K562 (cell line): ENCODE data around the gene MTA1. TPM values are rescaled to one million over a fixed set of nuclear protein-coding genes. Genes with fewer than 3 reads are reported as not detected.

ENCODE experiments used
- ATAC-seq: fragments of 200-7000 bp; cut with Tn5 transposase; 3 replicates; pipeline ENCODE4 v1.9.1; 2020; ENCODE audit warnings: moderate library complexity
- BruUV-seq: library from RNA; stranded (reverse); fragments of 400-500 nt; replicated peaks from 2 replicates; lab custom pipeline; 2021; lab: Mats Ljungman, UMichigan
- CTCF ChIA-PET: fragments of 300-600 bp; formaldehyde crosslinking; extraction: SDS; loops from one replicate; lab custom pipeline; 2021; ENCODE audit warnings: low intra/inter-chr PET ratio; lab: Yijun Ruan, JAX
- POLR2A ChIA-PET: fragments of 300-600, 350-650 bp; sonication (Branson Sonifier 250); formaldehyde crosslinking; extraction: SDS; loops from one replicate; lab custom pipeline; 2021; ENCODE audit warnings: antibody characterized with exemption, inconsistent platforms; lab: Yijun Ruan, JAX
- DNase-seq, 4 experiments: peaks; one replicate each; pipeline versions ENCODE4 v3.0.0 to v3.0.0-alpha.2; 2011 to 2018; ENCODE audit warnings: low spot score in 3 of 4, mixed read lengths in 3 of 4; ENCODE audit errors: extremely low read depth in 1 of 4
- FAIRE-seq: peaks from 2 replicates; lab custom pipeline; 2011; peaks lifted over from hg19 to GRCh38; lab: Jason Lieb, UNC
- H2AFZ ChIP-seq: 2 replicates; pipeline ENCODE4 v1.6.0; 2011; ENCODE audit warnings: low read depth, low read length, control low read depth, inconsistent platforms
- H3K27ac ChIP-seq: fragments of 200-600 bp; 3 replicates; pipeline ENCODE4 v1.8.0; 2011; ENCODE audit warnings: low read depth, mild to moderate bottlenecking, control low read depth, inconsistent platforms, low read length, moderate library complexity, mixed read lengths; ENCODE audit errors: extremely low read depth
- H3K27me3 ChIP-seq, 2 experiments: fragments of 300-600 bp in 1 of 2; 2 replicates in 1 of 2; 3 replicates in 1 of 2; pipeline versions ENCODE4 v1.6.0 to v1.8.0; 2011; ENCODE audit warnings: inconsistent platforms in 2 of 2, low read length in 2 of 2, mild to moderate bottlenecking in 1 of 2, mixed read lengths in 1 of 2, moderate library complexity in 1 of 2; ENCODE audit not compliant: control insufficient read depth in 2 of 2, insufficient read depth in 2 of 2
- H3K36me3 ChIP-seq: fragments of 300-600 bp; 3 replicates; pipeline ENCODE4 v1.8.0; 2011; ENCODE audit warnings: mild to moderate bottlenecking, low read length, inconsistent platforms; ENCODE audit not compliant: control insufficient read depth, insufficient read depth
- H3K4me1 ChIP-seq, 2 experiments: fragments of 200-600 bp in 1 of 2; replicated peaks in 1 of 2; 2 replicates in 1 of 2; 3 replicates in 1 of 2; pipeline versions ENCODE4 v1.5.1 to v1.8.0; 2011; ENCODE audit warnings: inconsistent platforms in 2 of 2, low read length in 2 of 2, mild to moderate bottlenecking in 1 of 2, mixed read lengths in 1 of 2, moderate library complexity in 1 of 2; ENCODE audit not compliant: control insufficient read depth in 2 of 2, insufficient read depth in 2 of 2
- H3K4me2 ChIP-seq: 2 replicates; pipeline ENCODE4 v1.6.1; 2011; ENCODE audit warnings: low read length, control low read depth, inconsistent platforms, mixed read lengths; ENCODE audit not compliant: insufficient read depth
- H3K4me3 ChIP-seq: fragments of 200-600 bp; sonication (generic), shearing (Covaris generic); 2 replicates; pipeline ENCODE4 v1.5.1; 2016; ENCODE audit warnings: control low read depth, inconsistent platforms
- H3K79me2 ChIP-seq: fragments of 200-600 bp; 3 replicates; pipeline ENCODE4 v1.8.0; 2011; ENCODE audit warnings: low read length, inconsistent platforms; ENCODE audit not compliant: control insufficient read depth, insufficient read depth
- H3K9ac ChIP-seq, 2 experiments: 2 replicates each; pipeline versions ENCODE4 v1.6.0 to v1.6.1; 2011; ENCODE audit warnings: low read depth in 2 of 2, low read length in 2 of 2, control low read depth in 1 of 2, inconsistent platforms in 1 of 2, mild to moderate bottlenecking in 1 of 2, mixed read lengths in 1 of 2; ENCODE audit not compliant: insufficient read depth in 1 of 2
- H3K9me1 ChIP-seq: one replicate; pipeline ENCODE4 v1.6.0; 2011; ENCODE audit warnings: inconsistent platforms, mild to moderate bottlenecking, low read length, moderate library complexity; ENCODE audit not compliant: control insufficient read depth, insufficient read depth
- H3K9me3 ChIP-seq: replicated peaks from 2 replicates; pipeline ENCODE4 v1.5.1; 2011; ENCODE audit warnings: low read depth, low read length, inconsistent platforms; ENCODE audit not compliant: control insufficient read depth, insufficient read depth
- H4K20me1 ChIP-seq: replicated peaks from 2 replicates; pipeline ENCODE4 v1.6.1; 2011; ENCODE audit warnings: low read length, inconsistent platforms, mixed read lengths; ENCODE audit not compliant: control insufficient read depth, insufficient read depth
- CREB5 ChIP-seq: fragments of 250-450 bp; sonication (Bioruptor Pico); IDR thresholded peaks from 2 replicates; pipeline ENCODE4 v1.5.0; 2020; ENCODE audit warnings: mild to moderate bottlenecking
- CXXC5 ChIP-seq: fragments of 250-450 bp; sonication (Bioruptor Pico); IDR thresholded peaks from 2 replicates; pipeline ENCODE4 v1.8.0; 2022; ENCODE audit warnings: inconsistent platforms, mild to moderate bottlenecking, moderate library complexity
- NCOR1 ChIP-seq: fragments of 450-650 bp; IDR thresholded peaks from 2 replicates; pipeline ENCODE4 v1.6.1; 2016; ENCODE audit warnings: mild to moderate bottlenecking, moderate library complexity
- PHF21A ChIP-seq: fragments of 450-650 bp; IDR thresholded peaks from 2 replicates; pipeline ENCODE4 v1.6.1; 2017; ENCODE audit warnings: low read depth, borderline replicate concordance
- PHTF2 ChIP-seq: fragments of 250-450 bp; sonication (Bioruptor Pico); IDR thresholded peaks from 2 replicates; pipeline ENCODE4 v1.5.0; 2021; ENCODE audit warnings: mild to moderate bottlenecking
- SP1 ChIP-seq: sonication (generic); formaldehyde crosslinking; IDR thresholded peaks from 2 replicates; pipeline ENCODE4 v1.8.1; 2022; ENCODE audit warnings: mild to moderate bottlenecking, missing genetic modification reagents
- ZBTB1 ChIP-seq: sonication (generic); formaldehyde crosslinking; IDR thresholded peaks from 2 replicates; pipeline ENCODE4 v1.8.1; 2023; ENCODE audit warnings: missing genetic modification reagents, low read depth, mild to moderate bottlenecking, borderline replicate concordance
- ZNF384 ChIP-seq: IDR thresholded peaks from 2 replicates; pipeline ENCODE4 v1.6.1; 2012; ENCODE audit warnings: low read depth, low read length, improper control_type of control experiment
- WGBS: fragments of 100-300 bp; shearing (Covaris generic); methylation state at CpG from one replicate; pipeline ENCODE4 v1.1.6; 2016; ENCODE audit warnings: low coverage, mixed read lengths; ENCODE audit not compliant: insufficient coverage; ENCODE audit errors: missing lambda C conversion rate; 5-methylcytosine and 5-hydroxymethylcytosine counted together
- in situ Hi-C: fragments of 300-500 bp; cut with MboI; formaldehyde crosslinking; loops from 4 replicates; pipeline ENCODE4 v1.15.0; 2018; ENCODE audit warnings: inconsistent platforms, mixed read lengths
- intact Hi-C: fragments of 100-400 bp; cut with micrococcal nuclease; formaldehyde crosslinking; loops from 2 replicates; pipeline ENCODE4 v1.14.2; 2022
- polyA plus RNA-seq, 8 experiments: library from polyadenylated mRNA; depleted of rRNA in 4 of 8; stranded (reverse) in 5 of 8; unstranded in 3 of 8; fragments of >200 nt; fragmentation: Nextera tagmentation in 2 of 8; fragmentation: Illumina TruSeq in 1 of 8; extraction: Ambion mirVana in 2 of 8; extraction: Trizol in 1 of 8; gene quantifications; 2 replicates each; pipeline versions ENCODE4 v1.2.1 to v1.2.3, GENCODE V29; 2011 to 2014; ENCODE audit warnings: inconsistent platforms in 1 of 8, missing spikeins in 1 of 8
- total RNA-seq, 7 experiments: library from RNA; depleted of rRNA in 6 of 7; stranded (reverse); fragments of >200 nt in 6 of 7; fragmentation: Illumina TruSeq in 2 of 7; extraction: Trizol in 2 of 7; gene quantifications; 2 replicates each; pipeline versions ENCODE4 v1.2.1 to v1.2.3, GENCODE V29; 2011 to 2021; ENCODE audit warnings: low replicate concordance in 1 of 7
- TF ChIP-seq, protein P1 (sequence below), 2 experiments: fragments of 450-650 bp in 1 of 2; sonication (generic) in 1 of 2; formaldehyde crosslinking in 1 of 2; IDR thresholded peaks in 1 of 2; conservative IDR thresholded peaks in 1 of 2; 2 replicates each; pipeline versions ENCODE4 v1.6.1 to v1.8.1; 2016 to 2023; ENCODE audit warnings: mild to moderate bottlenecking in 2 of 2, moderate library complexity in 2 of 2, inconsistent platforms in 1 of 2, missing genetic modification reagents in 1 of 2

Gene MTA1
- total and polyA plus RNA-seq, 9 of the 15 experiments (the other 6 are each of a cell fraction or from before 2014, with no cell fraction given): 0.13 to 118 (median 32.3) TPM

GRCh38 chr14:105461903-105462302 is 42.3 kb downstream of the MTA1 start:
- H3K4me2 ChIP-seq: no peak overlapping the region
- ATAC-seq: no peak
- ChIA-PET CTCF (no interaction called here), POLR2A (no interaction called here)
- H3K9me1 ChIP-seq: no peaks in the 10 kb centered on the region
- intact Hi-C loops (no loop called here), in situ Hi-C loops (no loop called here)
- 97% methylated on average over 11 of the region's 18 CpGs for WGBS
- H3K27ac ChIP-seq: no peak overlapping the region
- BruUV-seq: TSS peak; percentile 24
- H3K4me3 ChIP-seq: no peak overlapping the region
- no peaks in the 10 kb centered on the region for H3K79me2 ChIP-seq
- no peaks in the 10 kb centered on the region for H3K27me3 ChIP-seq
- no peaks in the 10 kb centered on the region for H3K9me3 ChIP-seq
- no peak for DNase-seq
- H4K20me1 ChIP-seq: no peaks in the 10 kb centered on the region
- peaks cover 0 to 18% of the 10 kb centered on the region in 2 experiments; a peak in 2 of 5 replicates for H3K4me1 ChIP-seq
- peaks cover 68% of the 10 kb centered on the region; the same call in 2 of the 3 replicates for H3K36me3 ChIP-seq
- no peak for TF ChIP-seq NCOR1
- TF ChIP-seq CREB5 (CRISPR knock-in tag): no peak
- TF ChIP-seq ZBTB1: no peak
- TF ChIP-seq, protein P1, sequence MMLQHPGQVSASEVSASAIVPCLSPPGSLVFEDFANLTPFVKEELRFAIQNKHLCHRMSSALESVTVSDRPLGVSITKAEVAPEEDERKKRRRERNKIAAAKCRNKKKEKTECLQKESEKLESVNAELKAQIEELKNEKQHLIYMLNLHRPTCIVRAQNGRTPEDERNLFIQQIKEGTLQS (IDR thresholded peaks at IDR 0.05): no peak
- TF ChIP-seq, protein P1 (CRISPR knock-in tag; conservative IDR thresholded peaks at IDR 0.05): no peak
- TF ChIP-seq PHF21A: no peak
- no peak for TF ChIP-seq SP1 (CRISPR knock-in tag)
- no peak for TF ChIP-seq CXXC5 (CRISPR knock-in tag)
- no peak for TF ChIP-seq ZNF384
- no peak for TF ChIP-seq PHTF2
- TF ChIP-seq, all 486 proteins: peak for 0
- H3K9ac ChIP-seq: no peak overlapping the region
- H2AFZ ChIP-seq: no peak overlapping the region
- no peak for FAIRE-seq
